Measurements from ENCODE around the gene SMARCB1.

The SMARCB1 gene

GRCh38 chr22:23786752-23787599, at the start of gene SMARCB1:
Gene SMARCB1, plus strand, starts transcription at chr22:23786966. Its CDS starts 204 bp downstream, at chr22:23787170.
- no peak for FAIRE-seq
- peak; percentile 60 for TF ChIP-seq POLR2A (IDR thresholded peaks at IDR 0.05; ENCODE audit: low read depth, low read length)
- peak; percentile 75 for DNase-seq (ENCODE audit: insufficient read length, low spot score)

GRCh38 chr22:23737696-23738095, 49.1 kb upstream of the SMARCB1 start:
- no peak for TF ChIP-seq POLR2A (IDR thresholded peaks at IDR 0.05; ENCODE audit: low read depth, low read length)
- DNase-seq (ENCODE audit: insufficient read length, low spot score) (no peak), FAIRE-seq (no peak)

- no peak for DNase-seq (ENCODE audit: insufficient read length, low spot score)
- no peak for FAIRE-seq
- TF ChIP-seq POLR2A (IDR thresholded peaks at IDR 0.05; ENCODE audit: low read depth, low read length), result no peak
Observed at GRCh38 chr22:23742505-23743264, 44.1 kb upstream of the SMARCB1 start.

- DNase-seq (ENCODE audit: insufficient read length, low spot score) (no peak), FAIRE-seq (no peak)
- TF ChIP-seq POLR2A (IDR thresholded peaks at IDR 0.05; ENCODE audit: low read depth, low read length), result no peak
Observed at GRCh38 chr22:23743303-23743705, 43.5 kb upstream of the SMARCB1 start.

GRCh38 chr22:23744001-23744400, 42.8 kb upstream of the SMARCB1 start:
- FAIRE-seq (no peak), DNase-seq (ENCODE audit: insufficient read length, low spot score) (no peak)
- no peak for TF ChIP-seq POLR2A (IDR thresholded peaks at IDR 0.05; ENCODE audit: low read depth, low read length)

- FAIRE-seq (no peak), DNase-seq (ENCODE audit: insufficient read length, low spot score) (no peak)
- TF ChIP-seq POLR2A (IDR thresholded peaks at IDR 0.05; ENCODE audit: low read depth, low read length), result no peak
Observed at GRCh38 chr22:23744485-23744884, 42.3 kb upstream of the SMARCB1 start.

- FAIRE-seq, result no peak
- no peak for TF ChIP-seq POLR2A (IDR thresholded peaks at IDR 0.05; ENCODE audit: low read depth, low read length)
- DNase-seq (ENCODE audit: insufficient read length, low spot score), result no peak
Observed at GRCh38 chr22:23745791-23746190, 41.0 kb upstream of the SMARCB1 start.

GRCh38 chr22:23749841-23750301, 36.9 kb upstream of the SMARCB1 start:
- no peak for DNase-seq (ENCODE audit: insufficient read length, low spot score)
- TF ChIP-seq POLR2A (IDR thresholded peaks at IDR 0.05; ENCODE audit: low read depth, low read length), result no peak
- no peak for FAIRE-seq

- TF ChIP-seq POLR2A (IDR thresholded peaks at IDR 0.05; ENCODE audit: low read depth, low read length), result no peak
- DNase-seq (ENCODE audit: insufficient read length, low spot score) (no peak), FAIRE-seq (no peak)
Observed at GRCh38 chr22:23750367-23750713, 36.4 kb upstream of the SMARCB1 start.

GRCh38 chr22:23750714-23751440, 35.9 kb upstream of the SMARCB1 start, which contains the start of gene ZNF70:
Gene ZNF70, minus strand, starts transcription at chr22:23751112. Its CDS starts 5,972 bp downstream, at chr22:23745140.
- FAIRE-seq, result no peak

GRCh38 chr22:23751441-23751996, 35.2 kb upstream of the SMARCB1 start:
- FAIRE-seq, result no peak
- no peak for TF ChIP-seq POLR2A (IDR thresholded peaks at IDR 0.05; ENCODE audit: low read depth, low read length)
- DNase-seq (ENCODE audit: insufficient read length, low spot score), result no peak

More at GRCh38 chr22:23750714-23751440, 35.9 kb upstream of the SMARCB1 start, which contains the start of gene ZNF70:
- TF ChIP-seq POLR2A (IDR thresholded peaks at IDR 0.05; ENCODE audit: low read depth, low read length), result peak; percentile 57
- peak; percentile 81 for DNase-seq (ENCODE audit: insufficient read length, low spot score)

GRCh38 chr22:23752090-23752691, 34.6 kb upstream of the SMARCB1 start:
- DNase-seq (ENCODE audit: insufficient read length, low spot score) (no peak), FAIRE-seq (no peak)
- TF ChIP-seq POLR2A (IDR thresholded peaks at IDR 0.05; ENCODE audit: low read depth, low read length), result no peak

GRCh38 chr22:23752750-23753149, 34.0 kb upstream of the SMARCB1 start:
- no peak for DNase-seq (ENCODE audit: insufficient read length, low spot score)
- no peak for TF ChIP-seq POLR2A (IDR thresholded peaks at IDR 0.05; ENCODE audit: low read depth, low read length)
- FAIRE-seq, result no peak

All from H54 (cell line).